ENCODE measurements around the gene E2F3.

E2F3 gene

GRCh38 chr6:20402092-20402341 lies 338 bp downstream of the E2F3 start:
- DNase-seq (ENCODE audit: extremely low read depth in 1 of 2, low read depth in 1 of 2), result no peak

GRCh38 chr6:20402342-20403069 lies 827 bp downstream of the E2F3 start:
- DNase-seq (ENCODE audit: extremely low read depth in 1 of 2, low read depth in 1 of 2), result peak in 1 of 2 donors; percentile 13

- peak; percentile 65 to 70 for DNase-seq (ENCODE audit: extremely low read depth in 1 of 2, low read depth in 1 of 2)
Observed at GRCh38 chr6:20403070-20403765, 1.5 kb downstream of the E2F3 start.

GRCh38 chr6:20403766-20404640 lies 2.3 kb downstream of the E2F3 start:
- DNase-seq (ENCODE audit: extremely low read depth in 1 of 2, low read depth in 1 of 2), result peak; percentile 37 to 46

GRCh38 chr6:20404641-20405032 lies 3.0 kb downstream of the E2F3 start:
- peak in 1 of 2 donors; percentile 40 for DNase-seq (ENCODE audit: extremely low read depth in 1 of 2, low read depth in 1 of 2)

- no peak for DNase-seq (ENCODE audit: extremely low read depth in 1 of 2, low read depth in 1 of 2)
Observed at GRCh38 chr6:20408851-20409250, 7.2 kb downstream of the E2F3 start.

GRCh38 chr6:20409427-20409971 lies 7.8 kb downstream of the E2F3 start:
- no peak for DNase-seq (ENCODE audit: extremely low read depth in 1 of 2, low read depth in 1 of 2)

- no peak for DNase-seq (ENCODE audit: extremely low read depth in 1 of 2, low read depth in 1 of 2)
Observed at GRCh38 chr6:20411544-20411943, 9.9 kb downstream of the E2F3 start.

GRCh38 chr6:20411953-20412681 lies 10.4 kb downstream of the E2F3 start:
- DNase-seq (ENCODE audit: extremely low read depth in 1 of 2, low read depth in 1 of 2), result no peak

GRCh38 chr6:20412682-20413073 lies 11.0 kb downstream of the E2F3 start:
- no peak for DNase-seq (ENCODE audit: extremely low read depth in 1 of 2, low read depth in 1 of 2)

GRCh38 chr6:20413826-20414225 lies 12.1 kb downstream of the E2F3 start:
- DNase-seq (ENCODE audit: extremely low read depth in 1 of 2, low read depth in 1 of 2), result no peak

GRCh38 chr6:20414711-20415110 lies 13.0 kb downstream of the E2F3 start:
- no peak for DNase-seq (ENCODE audit: extremely low read depth in 1 of 2, low read depth in 1 of 2)

- no peak for DNase-seq (ENCODE audit: extremely low read depth in 1 of 2, low read depth in 1 of 2)
Observed at GRCh38 chr6:20415304-20415703, 13.6 kb downstream of the E2F3 start.

- no peak for DNase-seq (ENCODE audit: extremely low read depth in 1 of 2, low read depth in 1 of 2)
Observed at GRCh38 chr6:20415712-20416454, 14.2 kb downstream of the E2F3 start.

GRCh38 chr6:20416567-20417345 lies 15.1 kb downstream of the E2F3 start:
- no peak for DNase-seq (ENCODE audit: extremely low read depth in 1 of 2, low read depth in 1 of 2)

- DNase-seq (ENCODE audit: extremely low read depth in 1 of 2, low read depth in 1 of 2), result no peak
Observed at GRCh38 chr6:20417819-20418218, 16.1 kb downstream of the E2F3 start.

- DNase-seq (ENCODE audit: extremely low read depth in 1 of 2, low read depth in 1 of 2), result no peak
Observed at GRCh38 chr6:20426177-20427082, 24.8 kb downstream of the E2F3 start.

GRCh38 chr6:20427856-20428255 lies 26.2 kb downstream of the E2F3 start:
- no peak for DNase-seq (ENCODE audit: extremely low read depth in 1 of 2, low read depth in 1 of 2)
